ENCODE measurements around the gene NRG3. TPM values are rescaled to one million over a fixed set of nuclear protein-coding genes. Genes with fewer than 3 reads are reported as not detected.
A peak's percentile ranks its signal among the peaks of the same experiment; 100 is the strongest.

NRG3 gene
- total and polyA plus RNA-seq, 8 donors: 0.14 to 0.59 (median 0.25) TPM; not detected in 2

DNA sequence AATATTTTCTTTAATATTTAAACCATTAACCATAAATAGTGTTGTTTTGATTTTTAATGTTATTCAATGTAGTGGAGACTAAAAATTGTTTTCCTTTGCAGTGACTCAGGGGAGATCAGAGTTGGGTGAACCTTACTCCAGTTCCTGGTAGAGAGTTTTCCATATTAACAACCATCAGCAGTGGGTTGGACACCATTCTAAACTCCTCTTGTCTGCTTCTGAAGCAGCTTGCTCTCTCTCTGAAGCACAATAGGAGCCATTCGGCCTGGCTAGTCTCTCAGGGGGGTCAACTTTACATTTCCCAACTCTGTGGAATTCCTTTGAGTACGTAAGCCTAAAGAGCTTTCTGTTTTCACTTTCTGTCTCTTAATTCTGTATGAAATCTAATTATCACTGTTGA lies 9.4 kb upstream of the NRG3 start:
- H3K36me3 ChIP-seq: no peaks in the 10 kb centered on the region
- H3K27ac ChIP-seq: no peak overlapping the region
- no peaks in the 10 kb centered on the region for H3K4me1 ChIP-seq
- intact Hi-C loops (cut with DNase I): no loop called here
- 51 to 76% methylated on average over 2 of the region's 2 CpGs for WGBS, 2 donors
- FAIRE-seq (no peak), ATAC-seq (no peak), DNase-seq (no peak)
- TF ChIP-seq, protein P1, sequence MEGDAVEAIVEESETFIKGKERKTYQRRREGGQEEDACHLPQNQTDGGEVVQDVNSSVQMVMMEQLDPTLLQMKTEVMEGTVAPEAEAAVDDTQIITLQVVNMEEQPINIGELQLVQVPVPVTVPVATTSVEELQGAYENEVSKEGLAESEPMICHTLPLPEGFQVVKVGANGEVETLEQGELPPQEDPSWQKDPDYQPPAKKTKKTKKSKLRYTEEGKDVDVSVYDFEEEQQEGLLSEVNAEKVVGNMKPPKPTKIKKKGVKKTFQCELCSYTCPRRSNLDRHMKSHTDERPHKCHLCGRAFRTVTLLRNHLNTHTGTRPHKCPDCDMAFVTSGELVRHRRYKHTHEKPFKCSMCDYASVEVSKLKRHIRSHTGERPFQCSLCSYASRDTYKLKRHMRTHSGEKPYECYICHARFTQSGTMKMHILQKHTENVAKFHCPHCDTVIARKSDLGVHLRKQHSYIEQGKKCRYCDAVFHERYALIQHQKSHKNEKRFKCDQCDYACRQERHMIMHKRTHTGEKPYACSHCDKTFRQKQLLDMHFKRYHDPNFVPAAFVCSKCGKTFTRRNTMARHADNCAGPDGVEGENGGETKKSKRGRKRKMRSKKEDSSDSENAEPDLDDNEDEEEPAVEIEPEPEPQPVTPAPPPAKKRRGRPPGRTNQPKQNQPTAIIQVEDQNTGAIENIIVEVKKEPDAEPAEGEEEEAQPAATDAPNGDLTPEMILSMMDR (IDR thresholded peaks at IDR 0.05): no peak
- no peaks in the 10 kb centered on the region for H3K27me3 ChIP-seq
- no peaks in the 10 kb centered on the region for H3K9me3 ChIP-seq
- H3K4me3 ChIP-seq: no peak overlapping the region

DNA sequence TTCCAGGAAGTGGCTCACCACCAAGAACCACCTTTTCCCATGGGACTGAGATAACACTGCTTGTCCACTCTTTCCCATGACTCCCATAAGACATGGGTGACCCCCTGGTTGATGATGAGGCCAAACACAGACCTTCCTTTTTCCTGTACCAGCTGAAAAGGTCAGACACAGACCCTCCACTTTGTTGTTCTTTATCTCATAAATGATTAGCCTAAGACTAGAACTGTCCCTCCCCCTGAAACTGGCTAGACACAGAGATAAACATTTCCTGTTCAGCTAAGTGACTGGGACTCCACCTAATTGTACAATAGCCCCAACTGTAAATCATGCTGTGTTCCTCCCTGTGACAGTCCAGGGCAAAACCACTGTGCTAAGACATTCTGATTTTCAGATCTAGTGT lies 8.2 kb upstream of the NRG3 start:
- intact Hi-C loops (cut with DNase I): no loop called here
- H3K9me3 ChIP-seq: no peaks in the 10 kb centered on the region
- H3K4me1 ChIP-seq: no peaks in the 10 kb centered on the region
- FAIRE-seq (no peak), ATAC-seq (peak in 3 of 4 donors; percentile 50 to 84 (median 68)), DNase-seq (no peak)
- peak overlapping the region in 1 of 4 donors; percentile 8 for H3K27ac ChIP-seq
- H3K4me3 ChIP-seq: no peak overlapping the region
- no peaks in the 10 kb centered on the region for H3K27me3 ChIP-seq
- TF ChIP-seq, protein P1 (IDR thresholded peaks at IDR 0.05): no peak
- no peaks in the 10 kb centered on the region for H3K36me3 ChIP-seq

DNA sequence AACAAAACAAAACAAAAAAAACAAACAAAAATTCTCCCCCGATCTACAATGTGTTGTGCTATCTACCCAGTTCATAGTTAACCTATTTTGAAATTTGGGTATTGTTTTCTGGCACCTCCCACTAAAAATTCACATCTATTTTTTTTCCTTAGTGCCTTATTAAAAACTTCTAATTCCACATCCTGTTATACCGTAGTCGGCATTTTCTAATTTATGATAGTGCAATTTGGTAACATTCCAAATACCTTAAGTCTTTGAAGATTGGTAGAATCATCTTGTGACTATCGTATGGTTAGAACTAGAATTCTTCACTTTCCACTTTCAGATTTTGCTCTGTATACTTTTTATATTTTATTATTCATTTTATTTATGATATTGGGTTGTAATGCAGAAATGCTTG lies 4.5 kb upstream of the NRG3 start:
- TF ChIP-seq, protein P1 (IDR thresholded peaks at IDR 0.05): no peak
- FAIRE-seq: no peak
- ATAC-seq: no peak
- 76 to 86% methylated on average over 4 of the region's 4 CpGs for WGBS, 2 donors
- Histone ChIP-seq H3K4me3 (no peak overlapping the region), H3K4me1 (peaks cover 0 to under 1% (median 0%) of the 10 kb centered on the region in 3 donors), H3K27ac (no peak overlapping the region), H3K36me3 (no peaks in the 10 kb centered on the region), H3K27me3 (peaks cover 0 to 10% (median 0%) of the 10 kb centered on the region in 4 donors), H3K9me3 (no peaks in the 10 kb centered on the region)
- intact Hi-C loops (cut with DNase I): no loop called here
- no peak for DNase-seq

DNA sequence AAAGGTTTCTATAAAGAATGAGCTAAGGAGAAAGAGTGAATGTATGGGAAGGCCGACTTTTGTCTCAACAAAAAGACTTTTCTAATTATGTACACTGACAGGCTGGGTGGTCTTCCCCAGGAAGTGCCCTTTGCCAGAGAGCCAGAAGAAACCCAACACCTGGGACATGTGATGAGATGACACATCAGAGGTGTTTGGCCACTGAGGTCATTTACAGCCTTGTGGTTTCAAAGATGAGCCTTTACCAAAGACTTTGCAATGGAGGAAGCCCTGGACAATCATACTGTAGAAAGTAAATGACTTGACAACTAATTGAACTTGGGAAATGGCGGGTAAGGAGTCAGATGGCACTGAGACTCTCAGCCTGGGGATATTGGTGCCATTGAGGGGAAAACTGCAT lies 3.4 kb upstream of the NRG3 start:
- H3K36me3 ChIP-seq: no peaks in the 10 kb centered on the region
- peaks cover 0 to 20% (median 0%) of the 10 kb centered on the region in 4 donors for H3K27me3 ChIP-seq
- intact Hi-C loops (cut with DNase I): no loop called here
- no peak for DNase-seq
- no peak for ATAC-seq
- WGBS, 2 donors: 62 to 90% methylated on average over 2 of the region's 2 CpGs
- no peak for FAIRE-seq
- no peaks in the 10 kb centered on the region for H3K9me3 ChIP-seq
- no peak overlapping the region for H3K27ac ChIP-seq
- TF ChIP-seq, protein P1 (IDR thresholded peaks at IDR 0.05): no peak
- H3K4me1 ChIP-seq: peaks cover 0 to 6% (median 0%) of the 10 kb centered on the region in 3 donors
- no peak overlapping the region for H3K4me3 ChIP-seq

DNA sequence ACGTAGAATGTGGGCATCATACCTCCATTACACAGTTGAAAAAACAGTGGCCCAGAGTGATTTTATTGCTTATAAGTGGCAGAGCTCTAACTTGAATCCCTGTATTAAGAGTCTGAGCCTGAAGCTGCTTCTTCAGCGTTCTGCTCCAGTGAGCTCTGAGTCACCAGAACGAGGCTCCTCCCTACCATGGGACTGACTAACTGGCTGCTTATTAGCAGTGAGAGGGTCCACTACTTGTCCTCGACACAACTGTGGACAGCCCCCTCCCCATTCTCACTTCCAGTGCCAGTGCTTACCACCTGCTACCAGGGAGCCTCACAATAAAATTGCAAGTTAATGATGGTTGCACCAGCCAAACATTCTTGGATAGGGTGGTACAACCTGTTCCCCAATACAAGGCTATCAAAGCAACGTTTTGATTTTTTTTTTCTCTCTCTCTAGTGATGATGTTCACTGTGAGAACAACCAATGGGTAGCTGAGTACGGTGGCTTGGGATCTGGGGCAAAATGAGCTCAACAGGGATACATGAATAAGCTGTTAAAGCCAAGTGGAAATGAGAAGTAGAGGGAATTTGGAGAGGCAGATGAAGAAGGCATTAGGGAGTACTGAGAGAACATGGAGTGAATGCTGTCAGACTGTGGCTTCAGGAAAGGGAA lies 2.7 kb upstream of the NRG3 start:
- no peak overlapping the region for H3K27ac ChIP-seq
- no peaks in the 10 kb centered on the region for H3K36me3 ChIP-seq
- H3K9me3 ChIP-seq: no peaks in the 10 kb centered on the region
- FAIRE-seq (no peak), DNase-seq (no peak), ATAC-seq (no peak)
- TF ChIP-seq, protein P1 (IDR thresholded peaks at IDR 0.05): no peak
- H3K4me3 ChIP-seq: no peak overlapping the region
- WGBS, 2 donors: 49 to 63% methylated on average over 6 of the region's 6 CpGs
- H3K27me3 ChIP-seq: peaks cover 0 to 24% (median 0%) of the 10 kb centered on the region in 4 donors
- peaks cover 0 to 6% (median 0%) of the 10 kb centered on the region in 3 donors for H3K4me1 ChIP-seq
- intact Hi-C loops (cut with DNase I): no loop called here
